ENCODE data around the gene HEPACAM.
A peak's percentile ranks its signal among the peaks of the same experiment; 100 is the strongest.
"Not testable (repeated sequence)": the region's sequence is repeated elsewhere in the genome, so short reads cannot be mapped to it uniquely, and the experiment has no call there.

Gene HEPACAM, protein sequence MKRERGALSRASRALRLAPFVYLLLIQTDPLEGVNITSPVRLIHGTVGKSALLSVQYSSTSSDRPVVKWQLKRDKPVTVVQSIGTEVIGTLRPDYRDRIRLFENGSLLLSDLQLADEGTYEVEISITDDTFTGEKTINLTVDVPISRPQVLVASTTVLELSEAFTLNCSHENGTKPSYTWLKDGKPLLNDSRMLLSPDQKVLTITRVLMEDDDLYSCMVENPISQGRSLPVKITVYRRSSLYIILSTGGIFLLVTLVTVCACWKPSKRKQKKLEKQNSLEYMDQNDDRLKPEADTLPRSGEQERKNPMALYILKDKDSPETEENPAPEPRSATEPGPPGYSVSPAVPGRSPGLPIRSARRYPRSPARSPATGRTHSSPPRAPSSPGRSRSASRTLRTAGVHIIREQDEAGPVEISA

DNA sequence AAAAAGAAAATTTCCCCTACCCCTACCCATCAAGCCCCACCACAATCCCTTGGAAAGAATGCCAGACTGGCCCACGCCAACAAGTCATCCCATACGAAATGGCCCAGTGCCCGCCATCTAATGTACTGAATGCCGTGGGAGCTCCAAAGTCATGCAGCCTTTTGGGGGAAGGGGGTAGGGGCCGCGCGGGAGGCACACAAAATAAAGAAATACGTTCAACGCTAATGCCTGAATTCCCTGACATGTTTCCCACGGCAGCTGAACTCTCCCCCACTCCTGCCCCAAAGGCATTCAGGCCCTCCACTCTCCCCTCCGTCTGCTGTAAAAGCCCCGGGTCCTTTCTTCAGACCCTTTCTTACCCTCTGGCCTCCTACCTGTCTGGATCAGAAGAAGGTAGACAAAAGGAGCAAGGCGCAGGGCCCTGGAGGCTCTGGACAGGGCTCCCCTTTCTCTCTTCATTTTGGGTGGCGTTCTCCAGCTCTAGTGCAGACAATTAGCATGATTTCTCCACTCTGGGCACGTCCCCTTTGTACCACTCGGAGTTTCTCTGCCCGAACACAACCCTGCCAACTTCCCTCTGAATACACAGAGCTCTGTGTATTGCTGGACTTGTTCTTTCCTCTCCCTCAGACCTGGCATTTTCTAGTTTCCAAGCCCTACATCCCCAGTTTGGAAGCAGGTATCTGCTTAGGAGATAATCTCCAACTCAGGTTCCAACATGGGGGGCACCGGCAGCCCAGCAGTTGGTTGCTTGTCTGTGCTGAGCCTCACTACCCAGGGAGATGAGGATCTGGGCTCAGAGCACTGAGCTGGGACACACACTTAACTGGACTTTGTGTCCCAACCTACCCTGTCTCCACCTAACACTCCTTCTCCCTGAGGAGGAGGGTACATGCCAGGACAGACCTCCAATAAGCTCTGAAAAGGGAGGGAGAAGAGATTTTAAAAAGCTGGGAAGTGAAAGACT lies at the start of gene HEPACAM:
Gene HEPACAM (minus strand): TSS at position 500 of the 967 bp plus-strand sequence. CDS start 41 bp downstream, at position 459.
- no peak for DNase-seq

DNA sequence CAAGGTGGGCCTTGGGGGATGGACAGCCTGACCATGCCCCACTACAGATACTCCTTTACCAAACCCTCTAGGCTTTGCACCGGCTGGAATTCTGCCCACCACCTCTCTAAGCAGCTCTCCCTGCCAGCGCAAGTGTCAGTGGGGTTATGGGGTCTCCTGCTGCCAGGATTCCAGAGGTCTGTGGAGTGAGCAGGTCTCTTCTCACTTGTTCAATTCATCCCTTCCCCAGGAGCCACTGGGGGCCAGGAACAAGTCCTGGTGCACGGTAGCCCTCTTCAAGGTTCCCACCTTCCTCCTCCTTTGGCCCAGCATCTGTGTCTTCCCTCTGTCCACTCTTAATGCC lies 48.6 kb upstream of the HEPACAM start:
- DNase-seq, result no peak

DNA sequence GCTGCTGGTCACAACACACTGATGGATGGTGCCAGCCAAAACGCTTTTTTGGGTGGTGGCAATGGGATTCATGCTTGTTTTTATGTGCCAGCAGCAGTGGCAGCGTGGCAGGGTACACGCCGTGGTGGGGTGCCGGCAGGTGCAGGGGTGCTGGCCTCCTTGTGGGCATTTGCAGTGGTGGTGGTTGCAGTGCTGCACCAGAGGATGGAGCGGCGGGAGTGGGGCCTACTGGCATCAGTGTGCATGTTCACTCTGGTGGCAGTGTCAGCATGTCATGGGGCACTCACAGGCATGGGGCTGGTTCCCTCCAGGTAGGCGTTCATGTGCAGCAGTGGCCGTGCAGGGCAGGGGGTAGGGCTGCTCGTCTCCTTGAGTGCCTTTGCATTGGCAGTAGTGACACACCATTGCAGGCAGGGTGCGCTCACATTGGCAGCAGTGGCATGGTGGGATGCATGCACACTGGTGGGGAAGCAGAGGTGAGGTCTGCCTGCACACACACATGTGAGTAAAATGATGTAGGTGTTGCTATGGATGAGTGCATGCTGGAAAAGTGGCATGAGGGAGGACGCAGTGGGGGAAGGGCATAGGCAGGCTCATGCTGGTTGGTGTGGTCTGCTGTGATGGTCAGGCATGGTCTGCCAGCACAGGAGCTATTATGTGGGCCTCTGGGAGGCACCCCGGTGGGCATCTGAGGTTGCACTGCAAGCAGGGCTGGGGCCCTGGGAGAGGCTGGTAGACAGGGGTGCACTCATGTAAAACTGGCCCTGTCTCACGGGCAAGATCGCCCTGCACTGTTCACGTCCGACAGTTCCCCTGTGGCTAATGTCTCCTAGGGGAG lies 48.0 kb upstream of the HEPACAM start:
- DNase-seq, result no peak

DNA sequence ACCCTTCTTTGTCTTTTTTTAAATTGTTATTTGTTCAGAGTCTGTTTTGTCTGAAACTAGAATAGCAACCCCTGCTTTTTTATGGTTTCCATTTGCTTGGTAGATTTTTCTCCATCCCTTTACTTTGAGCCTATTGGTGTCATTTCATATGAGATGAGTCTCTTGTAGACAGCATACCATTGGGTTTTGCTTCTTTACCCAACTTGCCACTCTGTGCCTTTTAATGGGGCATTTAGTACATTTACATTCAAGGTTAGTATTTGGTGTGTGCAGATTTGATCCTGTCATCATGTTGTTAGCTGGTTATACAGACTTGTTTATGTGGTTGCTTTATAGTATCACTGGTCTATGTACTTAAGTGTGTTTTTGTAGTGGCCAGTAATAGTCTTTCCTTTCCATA lies 46.2 kb upstream of the HEPACAM start:
- no peak for DNase-seq

DNA sequence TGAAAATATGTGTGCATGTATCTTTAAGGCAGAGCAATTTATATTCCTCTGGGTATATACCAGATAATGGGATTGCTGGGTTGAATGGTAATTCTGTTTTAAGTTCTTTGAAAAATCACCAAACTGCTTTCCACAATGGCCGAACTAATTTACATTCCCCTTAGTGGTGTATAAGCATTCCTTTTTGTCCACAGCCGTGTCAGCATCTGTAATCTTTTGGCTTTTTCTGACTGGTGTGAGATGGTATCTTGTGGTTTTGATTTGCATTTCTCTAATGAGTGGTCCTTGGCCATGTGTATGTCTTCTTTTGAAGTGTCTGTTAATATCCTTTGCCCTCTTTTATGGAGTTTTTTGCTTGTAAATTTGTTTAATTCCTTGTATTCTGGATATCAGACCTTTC lies 42.5 kb upstream of the HEPACAM start:
- DNase-seq, result no peak

DNA sequence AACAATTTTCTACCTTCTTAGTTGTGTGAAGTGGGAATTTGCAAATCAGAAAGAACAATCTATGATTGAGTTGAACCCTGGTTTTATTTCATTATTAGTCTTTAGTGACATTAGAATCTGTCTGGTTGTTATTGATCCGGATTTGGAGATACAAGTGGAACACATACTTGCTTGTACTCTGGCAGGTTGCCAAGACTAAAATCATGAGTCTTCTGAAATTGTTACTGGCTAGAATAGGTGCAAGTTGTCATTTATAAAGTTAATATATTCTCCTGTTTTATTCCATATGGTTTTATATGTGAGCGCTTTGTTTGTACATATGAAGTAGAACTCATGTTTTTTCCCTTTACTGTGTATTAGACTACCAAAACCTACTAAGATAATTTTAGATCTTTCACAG lies 41.2 kb upstream of the HEPACAM start:
- no peak for DNase-seq

DNA sequence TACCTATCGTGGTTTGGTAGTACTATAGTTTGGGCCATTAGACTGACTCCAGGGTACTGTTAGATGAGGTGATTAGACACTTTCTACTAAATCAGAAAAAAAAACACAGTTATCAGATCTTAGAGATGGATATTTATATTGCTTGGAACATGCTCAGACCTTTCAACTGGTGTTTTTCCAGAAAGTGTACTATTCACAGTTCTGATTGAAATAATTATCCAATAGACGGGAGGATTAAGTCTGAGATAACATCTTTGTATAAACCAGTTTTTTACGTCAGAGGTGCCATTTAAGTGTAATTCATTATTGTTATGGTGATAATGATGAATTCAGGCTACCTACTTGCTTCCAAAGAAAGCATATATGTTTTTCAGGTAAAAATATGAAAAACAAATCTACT lies 40.7 kb upstream of the HEPACAM start:
- DNase-seq, result no peak

DNA sequence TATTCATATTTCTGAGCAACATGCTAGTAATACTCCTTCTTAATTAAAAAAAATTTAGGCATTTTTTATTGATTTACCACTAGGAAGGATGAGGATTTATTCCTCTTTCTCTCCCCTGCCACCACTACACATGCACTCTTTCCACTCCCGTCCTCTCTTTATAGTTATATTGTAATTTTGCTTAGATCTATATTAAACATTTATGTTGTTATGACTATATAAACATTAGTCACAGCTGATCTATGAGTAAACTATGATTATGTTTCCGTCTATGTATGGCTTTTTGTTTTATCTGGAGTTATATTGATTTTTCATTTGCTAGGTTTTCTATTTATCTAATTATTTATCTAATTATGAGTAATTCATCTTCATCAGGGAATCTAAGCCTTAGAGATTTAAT lies 36.0 kb upstream of the HEPACAM start:
- DNase-seq, result no peak

DNA sequence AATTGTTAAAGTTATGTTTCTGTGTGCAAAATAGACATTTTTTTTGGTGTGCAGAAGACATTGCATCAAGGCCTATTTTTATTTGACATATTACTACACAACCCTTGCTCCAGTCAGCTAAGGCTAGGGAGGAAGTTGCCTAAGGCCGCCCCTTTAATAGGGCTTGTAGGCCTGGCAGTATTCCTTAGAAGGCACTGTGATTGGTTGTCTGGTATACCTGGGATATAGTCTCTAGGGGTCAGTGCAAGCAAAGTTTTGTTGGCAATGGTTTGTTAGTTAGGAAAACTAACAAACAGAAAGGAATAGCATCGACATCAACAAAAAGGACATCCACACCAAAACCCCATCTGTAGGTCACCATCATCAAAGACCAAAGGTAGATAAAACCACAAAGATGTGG lies 35.1 kb upstream of the HEPACAM start:
- no peak for DNase-seq

DNA sequence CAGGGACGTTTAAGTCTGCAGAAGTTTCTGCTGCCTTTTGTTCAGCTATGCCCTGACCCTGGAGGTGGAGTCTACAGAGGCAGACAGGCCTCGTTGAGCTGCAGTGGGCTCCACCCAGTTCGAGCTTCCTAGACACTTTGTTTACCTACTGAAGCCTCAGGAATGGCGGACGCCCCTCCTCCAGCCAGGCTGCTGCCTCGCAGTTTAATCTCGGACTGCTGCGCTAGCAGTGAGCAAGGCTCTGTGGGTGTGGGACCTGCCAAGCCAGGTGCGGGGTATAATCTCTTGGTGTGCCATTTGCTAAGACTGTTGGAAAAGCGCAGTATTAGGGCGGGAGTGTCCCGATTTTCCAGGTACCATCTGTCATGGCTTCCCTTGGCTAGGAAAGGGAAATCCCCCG lies 32.4 kb upstream of the HEPACAM start:
- not testable (repeated sequence) for DNase-seq

DNA sequence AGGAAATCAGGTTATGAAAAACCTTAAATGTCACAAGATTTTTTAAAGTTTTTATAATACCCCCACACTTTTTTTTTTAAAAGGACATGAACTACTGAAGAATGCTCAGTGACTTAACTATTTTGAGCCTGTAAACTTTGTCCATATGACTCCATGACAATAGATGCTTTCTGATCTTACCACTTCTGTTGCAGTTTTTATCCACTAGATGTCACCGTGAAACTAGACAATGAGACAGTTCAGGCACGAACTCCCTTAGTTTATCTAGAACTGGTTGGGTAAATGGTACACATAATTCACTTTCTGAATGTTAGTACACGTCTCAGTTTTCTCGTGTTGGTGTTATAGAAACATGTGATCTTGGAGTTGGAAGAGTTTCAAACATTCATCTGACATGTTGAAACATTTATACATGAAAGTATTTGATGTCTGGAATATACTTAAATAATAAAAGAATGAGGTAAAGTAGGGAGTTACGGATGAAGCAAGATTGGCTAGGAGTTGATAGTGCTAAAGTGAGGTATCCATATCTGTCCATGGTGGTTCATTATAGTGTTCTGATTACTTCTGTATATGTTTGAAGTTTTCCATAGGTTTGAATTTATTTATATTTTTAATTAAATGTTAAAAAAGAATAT lies 26.2 kb upstream of the HEPACAM start:
- DNase-seq, result peak; percentile 10

DNA sequence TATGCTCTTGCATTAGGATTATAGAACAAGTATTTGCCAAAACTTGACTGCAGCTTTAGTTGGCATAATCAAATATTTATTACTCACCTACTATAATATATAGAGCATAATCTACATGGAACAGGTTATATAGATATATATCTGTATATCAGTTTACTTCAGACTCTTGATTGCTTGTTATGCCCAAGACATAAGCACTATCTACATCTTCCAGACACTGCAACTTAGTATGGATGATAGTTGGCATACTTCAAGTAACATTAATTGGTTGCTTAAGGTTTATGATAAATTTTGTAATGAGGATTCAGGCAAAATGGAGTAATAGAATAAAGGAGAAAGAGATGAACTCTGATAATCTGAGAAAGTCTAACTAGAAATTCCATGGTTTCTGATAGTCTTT lies 19.2 kb upstream of the HEPACAM start:
- DNase-seq, result no peak

DNA sequence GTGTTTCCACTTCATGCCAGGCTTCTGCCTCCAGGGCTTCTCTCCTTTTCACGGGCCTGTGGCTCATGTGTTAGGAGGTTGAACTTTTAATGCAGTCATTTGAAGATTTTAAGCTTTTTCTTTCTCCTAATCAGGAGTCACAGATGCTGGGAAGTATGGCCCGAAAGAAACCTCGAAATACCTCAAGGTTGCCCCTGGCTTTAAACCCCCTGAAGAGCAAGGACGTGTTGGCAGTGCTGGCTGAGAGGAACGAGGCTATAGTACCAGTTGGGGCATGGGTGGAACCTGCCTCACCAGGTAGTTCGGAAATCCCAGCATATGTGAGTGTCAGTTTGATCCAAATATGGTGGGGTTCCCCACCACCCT lies 18.7 kb upstream of the HEPACAM start:
- DNase-seq, result no peak

DNA sequence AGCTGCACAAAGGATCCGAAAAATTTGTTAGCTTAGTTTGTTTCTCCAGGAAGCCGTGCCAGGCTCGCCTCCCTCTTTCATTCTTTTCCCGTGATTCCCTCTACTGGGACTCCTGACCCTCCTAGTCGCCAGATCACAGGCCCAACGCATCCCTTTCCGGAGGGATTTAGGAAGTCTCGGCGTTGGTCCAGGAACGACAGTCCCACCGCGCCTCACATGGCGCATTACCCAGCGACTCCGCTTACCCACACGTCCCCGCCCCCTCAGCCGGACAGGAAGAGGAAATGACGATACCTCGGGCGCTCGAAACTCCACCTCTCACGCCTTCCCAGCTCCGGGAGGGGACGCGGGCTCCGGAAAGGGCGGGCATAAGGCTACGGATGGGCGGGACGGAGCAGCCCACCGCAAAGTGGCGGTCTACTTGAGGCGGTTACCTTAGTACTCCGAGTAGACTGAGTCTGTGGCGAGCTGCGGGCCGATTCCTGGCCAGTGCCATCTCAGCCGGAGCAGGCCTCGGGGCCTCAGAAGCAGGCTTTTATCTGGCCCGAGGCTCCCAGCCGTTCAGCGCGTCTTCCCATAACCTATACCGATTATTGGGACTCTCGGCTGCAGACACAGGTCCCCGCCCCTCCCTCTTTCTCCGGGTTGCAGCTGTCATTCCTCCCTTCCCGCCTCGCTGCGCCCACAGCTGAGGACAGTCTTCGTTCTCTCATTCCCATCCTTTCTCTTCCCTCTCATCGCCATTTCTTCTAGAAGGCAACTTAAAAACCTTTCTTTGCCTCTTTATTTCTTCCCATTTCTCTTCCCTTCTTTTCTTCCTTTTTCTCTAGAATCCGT lies 18.1 kb upstream of the HEPACAM start, which contains the start of gene CCDC15:
Gene CCDC15 (plus strand): TSS at position 450 of the 837 bp plus-strand sequence. CDS start 531 bp downstream, outside the sequence.
- DNase-seq, result peak; percentile 56

DNA sequence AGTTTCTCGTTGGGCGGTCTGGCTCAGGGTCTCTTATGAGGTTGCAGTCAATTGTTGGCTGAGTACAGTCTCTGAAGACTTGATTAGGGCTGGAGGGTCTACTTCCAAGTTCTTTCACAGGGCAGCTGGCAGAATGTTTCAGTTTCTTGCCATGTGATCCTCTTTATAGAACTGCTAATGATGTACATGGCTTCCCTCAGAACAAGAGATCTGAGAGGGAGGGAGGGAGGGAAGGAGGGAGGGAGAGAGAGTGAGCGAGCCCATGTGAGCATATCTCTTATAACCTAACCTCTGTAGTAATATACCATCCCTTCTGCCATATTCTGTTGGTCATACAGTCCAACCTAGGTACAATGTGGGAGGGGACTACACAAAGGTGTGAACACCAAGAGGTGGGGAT lies 15.5 kb upstream of the HEPACAM start:
- no peak for DNase-seq

DNA sequence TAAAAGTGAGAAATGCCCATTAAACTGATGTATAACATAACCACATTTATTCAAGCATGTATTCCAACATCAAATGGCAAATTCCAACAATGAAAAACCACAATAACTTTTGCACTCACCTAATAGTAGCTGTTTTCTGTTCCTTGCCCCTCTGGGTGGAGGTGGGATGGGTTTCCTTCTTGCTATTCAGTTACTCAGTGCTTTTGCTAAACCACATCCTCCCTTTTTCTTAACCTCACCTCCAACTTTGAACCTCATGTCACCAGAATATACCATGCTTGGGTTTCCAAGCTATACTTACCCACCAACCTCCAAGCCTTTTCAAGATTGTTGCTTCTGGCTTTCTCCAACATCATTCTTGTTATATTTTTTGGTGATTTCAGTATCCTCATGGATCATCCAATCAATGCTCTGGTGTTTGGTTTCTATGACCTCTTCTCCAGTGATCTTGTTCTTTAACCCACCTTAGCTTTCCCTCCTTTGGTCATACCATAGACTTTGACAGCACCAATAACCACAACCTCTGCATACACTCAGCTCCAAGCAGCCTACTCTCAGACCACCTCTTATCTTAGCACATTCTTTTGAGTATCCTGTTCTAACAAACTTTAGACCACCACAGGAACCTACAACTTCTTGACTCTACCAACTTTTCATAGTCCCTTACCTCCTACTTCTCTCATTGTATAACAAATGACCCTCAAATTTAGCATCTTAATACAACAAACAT lies 14.9 kb upstream of the HEPACAM start:
- no peak for DNase-seq

DNA sequence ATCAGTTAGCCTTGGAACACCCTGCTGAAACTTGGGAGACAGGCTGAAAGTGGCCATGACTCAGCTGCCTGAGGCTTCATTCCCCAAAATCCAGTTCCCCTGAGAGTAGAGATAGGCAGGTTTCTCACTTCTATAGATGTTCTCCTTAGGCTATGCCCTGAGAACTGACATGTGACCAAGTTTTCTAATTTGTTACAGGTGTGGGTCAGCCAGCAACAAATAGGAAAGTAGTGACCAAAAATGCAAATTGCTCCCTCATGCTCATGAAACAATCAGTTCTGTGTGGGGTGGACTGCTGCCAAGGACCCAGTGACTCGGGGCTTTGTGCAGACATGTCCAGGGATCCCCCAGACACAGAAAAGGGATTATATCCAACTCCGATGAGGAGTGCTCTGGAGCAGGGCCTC lies 10.9 kb upstream of the HEPACAM start:
- no peak for DNase-seq

DNA sequence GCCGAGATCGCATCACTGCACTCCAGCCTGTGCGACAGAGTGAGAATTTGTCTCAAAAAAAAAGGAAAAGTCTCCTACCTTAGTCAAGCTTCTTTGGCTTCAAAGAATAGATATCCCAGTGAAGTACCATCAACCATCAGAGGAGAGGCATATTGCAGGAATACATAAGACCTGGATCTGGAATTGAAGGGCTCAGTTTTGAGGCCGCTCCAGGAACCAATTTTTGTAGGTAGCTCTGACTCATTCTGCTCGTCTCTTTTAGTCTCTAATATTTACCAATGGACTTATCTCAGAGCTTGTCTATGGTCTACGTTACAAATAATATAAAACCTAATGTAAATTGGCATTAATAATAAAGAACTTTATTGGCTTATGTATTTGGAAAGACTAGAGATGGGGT lies 10.0 kb upstream of the HEPACAM start:
- no peak for DNase-seq

DNA sequence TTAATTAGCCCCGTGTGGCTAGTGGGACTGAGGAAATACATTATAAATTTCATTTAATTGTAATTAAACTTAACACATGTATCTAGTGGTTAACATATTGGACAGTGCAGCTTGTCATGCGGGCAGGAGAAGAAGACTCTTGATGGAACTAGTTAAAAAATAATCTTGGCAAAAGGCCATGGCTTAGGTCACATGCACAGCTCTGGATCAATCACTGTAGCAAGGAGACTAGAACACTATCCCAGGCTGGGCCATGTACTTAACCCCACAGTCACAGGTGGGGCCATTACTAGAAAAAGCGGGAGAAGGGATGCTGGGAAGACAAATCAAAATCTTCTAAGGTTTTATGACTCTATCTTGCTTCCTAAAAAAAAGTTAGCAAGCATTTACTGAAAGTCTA lies 8.7 kb upstream of the HEPACAM start:
- no peak for DNase-seq

DNA sequence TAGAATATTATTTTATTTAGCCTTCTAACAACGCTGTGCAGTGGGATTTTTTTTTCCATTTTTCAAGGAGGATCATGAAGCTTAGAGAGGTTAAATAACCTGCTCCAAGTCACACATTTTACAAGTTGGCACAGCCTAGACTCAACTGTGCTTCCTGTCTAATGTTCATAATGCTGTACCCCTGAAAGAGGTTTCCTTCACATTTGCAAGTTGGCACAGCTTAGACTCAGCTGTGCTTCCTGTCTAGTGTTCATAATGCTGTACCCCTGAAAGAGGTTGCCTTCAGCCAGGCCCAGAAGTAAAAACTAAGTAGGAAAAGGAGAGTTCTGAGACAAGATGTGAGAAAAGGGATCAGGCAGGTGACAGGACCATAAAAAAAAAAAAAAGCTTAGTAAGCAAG lies 7.9 kb upstream of the HEPACAM start:
- no peak for DNase-seq

DNA sequence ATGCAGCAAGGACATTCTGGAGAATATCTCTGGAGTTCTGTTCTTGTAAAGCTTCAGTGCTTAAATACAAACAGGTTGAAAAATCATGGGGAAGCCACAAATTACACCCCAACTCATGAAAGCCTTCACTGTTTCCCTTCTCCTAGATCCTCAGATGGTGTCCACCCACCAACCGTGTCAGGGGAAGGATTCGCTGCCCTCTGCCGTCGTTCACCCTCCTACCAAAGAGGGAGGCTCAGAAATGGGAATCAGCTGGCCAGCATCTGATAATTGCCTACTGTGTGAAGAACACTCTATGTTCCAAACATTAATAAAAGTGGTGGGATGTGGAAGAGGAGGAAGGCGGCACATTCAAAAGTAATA lies 7.4 kb upstream of the HEPACAM start:
- DNase-seq, result no peak
